Kidney (tissue), 14 donors: ENCODE measurements around the gene SLC13A5. TPM values are rescaled to one million over a fixed set of nuclear protein-coding genes. Genes with fewer than 3 reads are reported as not detected.

Experiments
- DNase-seq, 5 donors: peaks; one replicate each; pipeline ENCODE4 v3.0.0-alpha.2; 2013 to 2020
- FAIRE-seq: peaks from 2 replicates; lab custom pipeline; 2012; peaks lifted over from hg19 to GRCh38; lab: Jason Lieb, UNC
- H3K27ac ChIP-seq, 2 donors: one replicate each; pipeline ENCODE4 v1.7.0; 2013; ENCODE audit warnings: low read depth in 2 of 2, low read length in 2 of 2, inconsistent platforms in 1 of 2
- H3K27me3 ChIP-seq: one replicate; pipeline ENCODE4 v1.7.1; 2013; ENCODE audit warnings: low read length, inconsistent platforms; ENCODE audit not compliant: control insufficient read depth, insufficient read depth
- H3K36me3 ChIP-seq, 3 donors: one replicate each; pipeline versions ENCODE4 v1.7.0 to v1.7.1; 2013; ENCODE audit warnings: low read length in 3 of 3, control low read depth in 1 of 3, inconsistent platforms in 1 of 3; ENCODE audit not compliant: insufficient read depth in 3 of 3, control insufficient read depth in 2 of 3
- H3K4me1 ChIP-seq, 3 donors: one replicate each; pipeline versions ENCODE4 v1.7.0 to v1.7.1; 2013; ENCODE audit warnings: low read length in 3 of 3, inconsistent platforms in 1 of 3, low read depth in 1 of 3; ENCODE audit not compliant: control insufficient read depth in 2 of 3, insufficient read depth in 2 of 3
- H3K4me3 ChIP-seq, 3 donors: one replicate each; pipeline versions ENCODE4 v1.7.0 to v1.8.1; 2013; ENCODE audit warnings: low read length in 3 of 3, control low read depth in 1 of 3, inconsistent platforms in 1 of 3
- H3K9ac ChIP-seq, 3 donors: one replicate each; pipeline versions ENCODE4 v1.7.0 to v1.7.1; 2013; ENCODE audit warnings: low read length in 3 of 3, control low read depth in 1 of 3, inconsistent platforms in 1 of 3
- H3K9me3 ChIP-seq, 3 donors: one replicate each; pipeline versions ENCODE4 v1.7.0 to v1.7.1; 2013; ENCODE audit warnings: low read length in 3 of 3, control low read depth in 1 of 3, inconsistent platforms in 1 of 3; ENCODE audit not compliant: control insufficient read depth in 2 of 3, insufficient read depth in 1 of 3
- CTCF ChIP-seq: IDR thresholded peaks from 3 replicates; pipeline ENCODE4 v1.5.1; 2012; ENCODE audit warnings: mild to moderate bottlenecking, moderate library complexity, borderline replicate concordance; ENCODE audit not compliant: insufficient read depth; ENCODE audit errors: extremely low read depth
- intact Hi-C: fragments of 100-400 bp; cut with DNase I; formaldehyde crosslinking; loops from one replicate; pipeline ENCODE4 v1.11.1; 2022
- polyA plus RNA-seq: library from polyadenylated mRNA; stranded (reverse); fragments of 350-450 nt; fragmentation: Illumina TruSeq; extraction: RNeasy Lipid Tissue Mini Kit (QIAGEN cat#74804); gene quantifications from one replicate; pipeline ENCODE4 v1.2.3, GENCODE V29; 2014; ENCODE audit warnings: low read depth, low replicate concordance; ENCODE audit not compliant: insufficient read depth
- total RNA-seq: library from RNA; stranded (reverse); fragmentation: NEBNext Ultra II Directional; extraction: Animal tissue kit (Norgen Biotek cat#: 25700); gene quantifications from one replicate; pipeline ENCODE4 v1.2.1, GENCODE V29; 2021
- donor health status: control.
- donor health status: control.
- donor health status: control.
- donor health status: control.
- donor health status: control.
- donor health status: DM: yes; HTN: yes; CAD: no.
- donor health status: Normal renal cell carcinoma (clear cell type).

Gene SLC13A5
- total and polyA plus RNA-seq, 2 donors from 2014 or later: not detected

- no peak overlapping the region for H3K9ac ChIP-seq
- no peak for DNase-seq
- no peak overlapping the region for H3K4me3 ChIP-seq
- FAIRE-seq: no peak
- TF ChIP-seq CTCF: no peak
- no peaks in the 10 kb centered on the region for H3K9me3 ChIP-seq
- no peaks in the 10 kb centered on the region for H3K27me3 ChIP-seq
- no peaks in the 10 kb centered on the region for H3K36me3 ChIP-seq
- intact Hi-C loops: no loop called here
- H3K4me1 ChIP-seq: no peaks in the 10 kb centered on the region
- H3K27ac ChIP-seq: no peak overlapping the region
Observed at GRCh38 chr17:6699997-6700947, 12.9 kb downstream of the SLC13A5 start.

GRCh38 chr17:6698004-6698403 is 15.2 kb downstream of the SLC13A5 start:
- intact Hi-C loops: no loop called here
- no peak for TF ChIP-seq CTCF
- no peak overlapping the region for H3K9ac ChIP-seq
- H3K27ac ChIP-seq: no peak overlapping the region
- no peak overlapping the region for H3K4me3 ChIP-seq
- H3K27me3 ChIP-seq: no peaks in the 10 kb centered on the region
- H3K36me3 ChIP-seq: no peaks in the 10 kb centered on the region
- FAIRE-seq: no peak
- no peaks in the 10 kb centered on the region for H3K4me1 ChIP-seq
- no peak for DNase-seq
- no peaks in the 10 kb centered on the region for H3K9me3 ChIP-seq

- intact Hi-C loops: no loop called here
- no peak overlapping the region for H3K9ac ChIP-seq
- H3K27me3 ChIP-seq: no peaks in the 10 kb centered on the region
- no peaks in the 10 kb centered on the region for H3K36me3 ChIP-seq
- H3K4me1 ChIP-seq: no peaks in the 10 kb centered on the region
- H3K9me3 ChIP-seq: no peaks in the 10 kb centered on the region
- no peak for TF ChIP-seq CTCF
- H3K4me3 ChIP-seq: no peak overlapping the region
- no peak overlapping the region for H3K27ac ChIP-seq
- DNase-seq (no peak), FAIRE-seq (no peak)
Observed at GRCh38 chr17:6696906-6697305, 16.3 kb downstream of the SLC13A5 start.
